GM18526 (cell line): ENCODE results near the gene TEKT2.

Source experiments
- POLR2A ChIP-seq: IDR thresholded peaks from 3 replicates; pipeline ENCODE4 v1.6.1; 2011; ENCODE audit not compliant: insufficient read length; ENCODE audit errors: extremely low read depth

The TEKT2 gene

GRCh38 chr1:36128126-36128904, 44.4 kb downstream of the TEKT2 start:
- no peak for TF ChIP-seq POLR2A

GRCh38 chr1:36128905-36129206, 45.0 kb downstream of the TEKT2 start:
- no peak for TF ChIP-seq POLR2A

- no peak for TF ChIP-seq POLR2A
These were observed 48.1 kb downstream of the TEKT2 start for GRCh38 chr1:36132029-36132428.

- no peak for TF ChIP-seq POLR2A
These were observed 49.6 kb downstream of the TEKT2 start for GRCh38 chr1:36133484-36133883.

- TF ChIP-seq POLR2A = no peak
These were observed 50.1 kb downstream of the TEKT2 start for GRCh38 chr1:36134031-36134430.

GRCh38 chr1:36134505-36135329, 50.8 kb downstream of the TEKT2 start:
- TF ChIP-seq POLR2A = no peak

- TF ChIP-seq POLR2A = no peak
These were observed 51.4 kb downstream of the TEKT2 start for GRCh38 chr1:36135330-36135667.

- no peak for TF ChIP-seq POLR2A
These were observed 51.9 kb downstream of the TEKT2 start for GRCh38 chr1:36135796-36136195.

GRCh38 chr1:36136535-36136934, 52.6 kb downstream of the TEKT2 start:
- TF ChIP-seq POLR2A = no peak

- no peak for TF ChIP-seq POLR2A
These were observed 53.3 kb downstream of the TEKT2 start for GRCh38 chr1:36137226-36137625.

- TF ChIP-seq POLR2A = no peak
These were observed 53.9 kb downstream of the TEKT2 start for GRCh38 chr1:36137776-36138175.
